K562 (cell line): ENCODE results near the gene MAGI3.

Experiments used
- ASH1L ChIP-seq: fragments of 450-650 bp; IDR thresholded peaks from 2 replicates; pipeline ENCODE4 v1.6.1; 2018; ENCODE audit warnings: borderline replicate concordance, mild to moderate bottlenecking, low read depth; ENCODE audit not compliant: partially characterized antibody
- RCOR1 ChIP-seq, 2 experiments: IDR thresholded peaks; 2 replicates each; pipeline ENCODE4 v1.6.1; 2012; ENCODE audit warnings: low read depth in 2 of 2, low read length in 2 of 2, borderline replicate concordance in 1 of 2, improper control_type of control experiment in 1 of 2
- TF ChIP-seq, protein P1 (sequence below): fragments of 450-650 bp; formaldehyde crosslinking; IDR thresholded peaks from 2 replicates; pipeline ENCODE4 v1.4.0; 2020; ENCODE audit warnings: mild to moderate bottlenecking, moderate library complexity
- TF ChIP-seq, protein P2 (sequence below), 2 experiments: fragments of 450-650 bp; formaldehyde crosslinking in 1 of 2; IDR thresholded peaks; 2 replicates each; pipeline versions ENCODE4 v1.4.0 to v1.6.1; 2014 to 2020; ENCODE audit warnings: mild to moderate bottlenecking in 2 of 2, borderline replicate concordance in 1 of 2, low read depth in 1 of 2

DNA sequence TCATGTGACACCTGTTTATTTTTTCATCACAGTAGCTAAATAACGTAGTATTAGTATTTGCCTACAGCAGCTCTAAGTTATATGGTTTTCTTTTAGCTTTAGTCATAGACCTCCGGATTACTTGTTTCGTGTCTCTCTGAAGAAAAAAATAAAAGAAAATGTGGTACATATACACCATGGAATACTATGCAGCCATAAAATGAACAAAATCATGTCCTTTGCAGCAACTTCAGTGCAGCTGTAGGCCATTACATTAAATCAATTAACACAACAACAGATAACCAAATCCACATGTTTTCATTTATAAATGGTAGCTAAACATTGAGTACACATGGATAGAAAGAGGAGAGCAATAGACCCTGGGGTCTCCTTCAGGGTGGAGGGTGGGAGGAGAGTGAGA lies 142.7 kb downstream of the MAGI3 start:
- TF ChIP-seq, protein P1, sequence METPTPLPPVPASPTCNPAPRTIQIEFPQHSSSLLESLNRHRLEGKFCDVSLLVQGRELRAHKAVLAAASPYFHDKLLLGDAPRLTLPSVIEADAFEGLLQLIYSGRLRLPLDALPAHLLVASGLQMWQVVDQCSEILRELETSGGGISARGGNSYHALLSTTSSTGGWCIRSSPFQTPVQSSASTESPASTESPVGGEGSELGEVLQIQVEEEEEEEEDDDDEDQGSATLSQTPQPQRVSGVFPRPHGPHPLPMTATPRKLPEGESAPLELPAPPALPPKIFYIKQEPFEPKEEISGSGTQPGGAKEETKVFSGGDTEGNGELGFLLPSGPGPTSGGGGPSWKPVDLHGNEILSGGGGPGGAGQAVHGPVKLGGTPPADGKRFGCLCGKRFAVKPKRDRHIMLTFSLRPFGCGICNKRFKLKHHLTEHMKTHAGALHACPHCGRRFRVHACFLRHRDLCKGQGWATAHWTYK (CRISPR knock-in tag), result no peak
- TF ChIP-seq ASH1L (no peak), RCOR1 (IDR thresholded peaks at IDR 0.05; ENCODE audit: borderline replicate concordance in 1 of 2, low read depth in 2 of 2, low read length in 2 of 2) (no peak)
- TF ChIP-seq, protein P2, sequence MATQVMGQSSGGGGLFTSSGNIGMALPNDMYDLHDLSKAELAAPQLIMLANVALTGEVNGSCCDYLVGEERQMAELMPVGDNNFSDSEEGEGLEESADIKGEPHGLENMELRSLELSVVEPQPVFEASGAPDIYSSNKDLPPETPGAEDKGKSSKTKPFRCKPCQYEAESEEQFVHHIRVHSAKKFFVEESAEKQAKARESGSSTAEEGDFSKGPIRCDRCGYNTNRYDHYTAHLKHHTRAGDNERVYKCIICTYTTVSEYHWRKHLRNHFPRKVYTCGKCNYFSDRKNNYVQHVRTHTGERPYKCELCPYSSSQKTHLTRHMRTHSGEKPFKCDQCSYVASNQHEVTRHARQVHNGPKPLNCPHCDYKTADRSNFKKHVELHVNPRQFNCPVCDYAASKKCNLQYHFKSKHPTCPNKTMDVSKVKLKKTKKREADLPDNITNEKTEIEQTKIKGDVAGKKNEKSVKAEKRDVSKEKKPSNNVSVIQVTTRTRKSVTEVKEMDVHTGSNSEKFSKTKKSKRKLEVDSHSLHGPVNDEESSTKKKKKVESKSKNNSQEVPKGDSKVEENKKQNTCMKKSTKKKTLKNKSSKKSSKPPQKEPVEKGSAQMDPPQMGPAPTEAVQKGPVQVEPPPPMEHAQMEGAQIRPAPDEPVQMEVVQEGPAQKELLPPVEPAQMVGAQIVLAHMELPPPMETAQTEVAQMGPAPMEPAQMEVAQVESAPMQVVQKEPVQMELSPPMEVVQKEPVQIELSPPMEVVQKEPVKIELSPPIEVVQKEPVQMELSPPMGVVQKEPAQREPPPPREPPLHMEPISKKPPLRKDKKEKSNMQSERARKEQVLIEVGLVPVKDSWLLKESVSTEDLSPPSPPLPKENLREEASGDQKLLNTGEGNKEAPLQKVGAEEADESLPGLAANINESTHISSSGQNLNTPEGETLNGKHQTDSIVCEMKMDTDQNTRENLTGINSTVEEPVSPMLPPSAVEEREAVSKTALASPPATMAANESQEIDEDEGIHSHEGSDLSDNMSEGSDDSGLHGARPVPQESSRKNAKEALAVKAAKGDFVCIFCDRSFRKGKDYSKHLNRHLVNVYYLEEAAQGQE (IDR thresholded peaks at IDR 0.05; ENCODE audit: borderline replicate concordance), result no peak
- TF ChIP-seq, protein P2 (CRISPR knock-in tag; IDR thresholded peaks at IDR 0.05; ENCODE audit: low read depth), result no peak
